Measurements from ENCODE around the gene METTL25.
A peak's percentile ranks its signal among the peaks of the same experiment; 100 is the strongest.

Gene METTL25

GRCh38 chr12:82522285-82522684 lies 164.0 kb downstream of the METTL25 start:
- H3K4me3 ChIP-seq (ENCODE audit: low read depth, low read length) = no peak overlapping the region
- DNase-seq (ENCODE audit: low read depth, low spot score) = no peak
- in situ Hi-C loops (cut with HindIII; ENCODE audit: low sequenced_read_pairs) = no loop called here
- no peak for TF ChIP-seq CTCF (IDR thresholded peaks at IDR 0.05; ENCODE audit: low read depth, low read length)

- no peak for TF ChIP-seq CTCF (IDR thresholded peaks at IDR 0.05; ENCODE audit: low read depth, low read length)
- no peak overlapping the region for H3K4me3 ChIP-seq (ENCODE audit: low read depth, low read length)
- in situ Hi-C loops (cut with HindIII; ENCODE audit: low sequenced_read_pairs) = no loop called here
- no peak for DNase-seq (ENCODE audit: low read depth, low spot score)
Measured at GRCh38 chr12:82522762-82523161, 164.4 kb downstream of the METTL25 start.

- H3K4me3 ChIP-seq (ENCODE audit: low read depth, low read length) = no peak overlapping the region
- no peak for DNase-seq (ENCODE audit: low read depth, low spot score)
- in situ Hi-C loops (cut with HindIII; ENCODE audit: low sequenced_read_pairs) = no loop called here
- no peak for TF ChIP-seq CTCF (IDR thresholded peaks at IDR 0.05; ENCODE audit: low read depth, low read length)
Measured at GRCh38 chr12:82523996-82524395, 165.7 kb downstream of the METTL25 start.

GRCh38 chr12:82524641-82525040 lies 166.3 kb downstream of the METTL25 start:
- TF ChIP-seq CTCF (IDR thresholded peaks at IDR 0.05; ENCODE audit: low read depth, low read length) = no peak
- in situ Hi-C loops (cut with HindIII; ENCODE audit: low sequenced_read_pairs) = no loop called here
- DNase-seq (ENCODE audit: low read depth, low spot score) = no peak
- H3K4me3 ChIP-seq (ENCODE audit: low read depth, low read length) = no peak overlapping the region

- no peak overlapping the region for H3K4me3 ChIP-seq (ENCODE audit: low read depth, low read length)
- no peak for DNase-seq (ENCODE audit: low read depth, low spot score)
- in situ Hi-C loops (cut with HindIII; ENCODE audit: low sequenced_read_pairs) = no loop called here
- no peak for TF ChIP-seq CTCF (IDR thresholded peaks at IDR 0.05; ENCODE audit: low read depth, low read length)
Measured at GRCh38 chr12:82525616-82526015, 167.3 kb downstream of the METTL25 start.

- in situ Hi-C loops (cut with HindIII; ENCODE audit: low sequenced_read_pairs) = no loop called here
- no peak overlapping the region for H3K4me3 ChIP-seq (ENCODE audit: low read depth, low read length)
- DNase-seq (ENCODE audit: low read depth, low spot score) = peak; percentile 69
- TF ChIP-seq CTCF (IDR thresholded peaks at IDR 0.05; ENCODE audit: low read depth, low read length) = peak; percentile 87
Measured at GRCh38 chr12:82527165-82527780, 168.9 kb downstream of the METTL25 start.
